Measurements from ENCODE around the gene EAF2.

DNA sequence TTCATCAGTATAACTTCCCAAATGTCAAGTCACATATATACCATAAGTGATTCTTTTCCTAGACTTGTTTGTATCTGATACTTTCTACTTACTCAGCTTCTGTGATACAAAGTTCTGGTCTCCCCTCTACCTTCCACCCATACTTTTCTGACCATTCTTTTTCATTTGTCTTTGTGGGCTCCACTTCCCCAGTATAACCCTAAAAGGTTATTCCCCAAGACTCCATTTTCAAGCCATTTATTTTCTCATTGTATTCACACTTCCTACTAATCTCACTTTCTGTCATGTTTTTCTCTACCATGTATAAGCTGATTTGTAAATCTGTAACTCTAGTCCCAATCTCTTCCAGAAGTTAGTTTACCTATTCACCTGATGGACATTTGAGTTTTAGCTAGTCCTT, 34.1 kb upstream of the EAF2 start:
- TF ChIP-seq GATA2 (IDR thresholded peaks at IDR 0.05; ENCODE audit: low read depth, low read length), result no peak
- no peak for TF ChIP-seq GATA3 (IDR thresholded peaks at IDR 0.05; ENCODE audit: low read depth, low read length)
